Caki2 (cell line): ENCODE measurements around the gene LEMD2. TPM values are rescaled to one million over a fixed set of nuclear protein-coding genes. Genes with fewer than 3 reads are reported as not detected.

Experiments used
- DNase-seq: peaks from one replicate; pipeline ENCODE4 v3.0.0-alpha.2; 2015; ENCODE audit warnings: low read depth
- in situ Hi-C: cut with HindIII; loops from 2 replicates; pipeline ENCODE4 v1.10.0; 2016; ENCODE audit warnings: low sequenced_read_pairs, low pct_unique_long_range_greater_than_20kb, mixed read lengths
- total RNA-seq: library from RNA; depleted of rRNA; stranded (reverse); fragments of >200 nt; shearing (Covaris generic); gene quantifications from 2 replicates; pipeline ENCODE4 v1.2.3, GENCODE V29; 2014; ENCODE audit warnings: low replicate concordance

LEMD2 gene
- total RNA-seq, 1 experiment from 2014 or later = 167 TPM

- DNase-seq = no peak
- in situ Hi-C loops = no loop called here
These were observed 38.5 kb downstream of the LEMD2 start for GRCh38 chr6:33750244-33750991.

DNA sequence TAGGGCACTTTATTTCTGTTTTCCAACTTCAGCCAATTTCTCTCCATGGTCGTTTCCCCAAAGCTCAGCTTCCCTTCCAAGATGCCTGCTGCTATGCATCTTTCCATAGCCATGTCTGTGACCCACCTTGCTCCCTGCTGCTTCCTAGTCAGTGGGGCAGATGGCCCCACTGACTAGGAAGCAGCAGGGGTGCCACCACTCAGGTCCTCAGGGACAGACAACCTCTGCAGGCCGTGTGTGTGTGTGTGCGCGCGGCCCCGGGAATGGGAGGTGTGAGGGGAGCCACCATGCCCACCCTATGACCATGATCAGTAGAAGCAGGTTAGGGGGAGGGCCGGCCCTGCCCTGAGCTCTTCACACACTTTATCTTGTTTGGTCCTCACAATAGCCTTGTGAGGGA is 39.5 kb downstream of the LEMD2 start:
- in situ Hi-C loops = no loop called here
- no peak for DNase-seq

DNA sequence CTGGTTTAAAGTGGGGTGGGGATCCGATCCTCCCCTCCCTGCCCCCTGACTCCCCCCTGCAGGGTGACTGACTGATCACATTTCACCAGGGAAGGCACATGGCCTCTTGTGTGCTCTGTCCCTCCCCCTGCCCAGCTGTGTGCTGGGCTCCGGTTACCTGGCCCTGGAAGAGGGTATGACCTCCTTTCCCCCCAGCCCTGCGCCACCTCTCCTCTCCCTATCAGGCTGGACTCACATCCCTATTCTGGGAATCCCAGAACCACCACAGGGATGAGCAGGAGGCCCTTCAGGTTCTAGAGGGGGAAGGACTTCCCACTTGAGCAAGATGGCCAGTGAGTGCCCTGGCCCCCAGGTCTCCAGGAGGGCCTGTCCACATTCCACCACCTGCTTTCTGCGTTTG is 40.1 kb downstream of the LEMD2 start:
- DNase-seq = no peak
- in situ Hi-C loops = no loop called here

- in situ Hi-C loops = no loop called here
- no peak for DNase-seq
These were observed 41.1 kb downstream of the LEMD2 start for GRCh38 chr6:33747823-33748222.

DNA sequence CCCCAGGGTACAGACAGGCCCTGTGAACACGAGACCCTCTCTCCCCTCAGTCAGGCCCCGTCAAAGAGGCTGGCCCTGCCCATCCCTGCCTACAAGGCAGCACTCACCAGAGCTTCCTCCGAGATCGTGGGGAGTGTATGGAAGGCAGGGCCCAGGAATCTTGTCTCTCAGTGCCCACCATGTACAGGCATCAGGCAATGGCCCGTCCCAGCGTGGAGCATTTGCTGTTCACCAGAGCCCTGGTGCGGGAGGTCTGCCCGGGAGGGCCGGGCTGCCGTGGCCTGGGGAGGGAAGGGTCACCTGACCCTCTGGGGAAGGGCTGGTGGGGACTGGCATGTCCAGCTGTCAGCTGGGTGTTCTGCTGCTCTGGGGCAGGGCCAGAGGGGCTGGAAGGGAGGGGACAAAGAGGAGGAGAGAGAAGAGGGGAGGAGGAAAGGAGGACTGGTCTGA is 42.3 kb downstream of the LEMD2 start, which contains the start of gene IP6K3:
IP6K3 (minus strand) TSS at position 255 of the 450 bp plus-strand sequence. CDS start 11,429 bp downstream, outside the sequence.
- DNase-seq = no peak
- in situ Hi-C loops = no loop called here

DNA sequence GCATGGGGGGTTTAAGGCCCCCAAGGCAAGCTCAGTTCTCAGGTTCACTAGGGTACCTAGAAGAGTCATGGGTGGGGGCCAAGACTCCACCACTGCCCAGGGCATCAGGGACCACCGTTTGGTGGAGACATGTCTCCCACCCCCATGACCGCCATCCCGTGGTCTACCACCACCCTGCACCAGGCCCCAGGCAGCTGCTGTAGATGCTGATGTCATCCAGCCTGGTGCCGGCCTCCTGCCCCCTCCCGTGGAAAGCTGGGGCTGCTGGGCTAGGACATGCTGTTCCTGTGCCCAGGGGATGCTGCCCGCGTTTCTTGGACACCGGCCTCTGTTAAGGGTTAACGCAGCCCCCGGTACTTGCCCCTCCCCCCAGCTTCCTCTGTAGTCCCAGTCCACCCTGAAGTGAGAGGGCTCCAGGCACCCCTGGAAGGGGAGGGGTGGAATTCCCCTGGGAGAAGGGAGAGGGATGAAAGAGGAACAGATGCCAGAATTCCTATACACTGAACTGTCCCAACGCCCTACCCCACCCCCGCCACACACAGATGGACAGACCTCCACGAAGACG is 42.8 kb downstream of the LEMD2 start:
- DNase-seq = no peak
- in situ Hi-C loops = no loop called here

GRCh38 chr6:33745548-33745947 is 43.4 kb downstream of the LEMD2 start:
- in situ Hi-C loops = no loop called here
- DNase-seq = no peak

DNA sequence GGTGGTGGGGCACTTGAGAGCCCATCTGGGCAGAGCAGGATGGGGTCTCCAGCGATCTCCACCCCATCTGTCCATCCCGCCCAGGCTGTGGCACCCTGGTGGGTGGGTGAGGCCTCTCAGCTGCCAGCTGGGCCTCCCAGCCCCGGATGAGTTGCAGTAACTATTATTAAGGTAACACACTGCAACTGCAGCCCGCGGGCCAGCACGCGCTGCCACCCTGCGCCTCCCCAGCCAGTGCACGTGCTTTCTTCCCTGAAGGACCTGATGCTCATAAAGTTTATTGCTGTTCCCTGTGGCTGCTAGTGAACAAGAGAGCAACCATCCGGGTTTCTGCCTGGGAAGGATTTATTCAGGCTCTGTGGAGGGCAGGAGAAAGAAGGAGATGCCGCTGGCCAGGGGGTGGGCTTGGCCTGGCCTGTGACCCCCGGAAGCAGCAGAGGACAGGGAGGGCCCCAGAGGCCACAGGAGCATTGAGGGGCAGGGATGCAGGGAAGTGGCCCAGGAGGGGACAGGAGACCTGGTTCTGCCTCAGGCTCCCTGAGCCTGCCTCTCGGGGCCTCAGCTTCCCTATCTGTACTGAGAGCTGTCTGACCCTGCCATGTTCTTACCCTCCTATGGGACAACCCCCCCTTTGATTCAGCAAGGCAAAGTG is 43.9 kb downstream of the LEMD2 start:
- DNase-seq = no peak
- in situ Hi-C loops = no loop called here

GRCh38 chr6:33744001-33744848 is 44.7 kb downstream of the LEMD2 start:
- in situ Hi-C loops = no loop called here
- peak; percentile 65 for DNase-seq

DNA sequence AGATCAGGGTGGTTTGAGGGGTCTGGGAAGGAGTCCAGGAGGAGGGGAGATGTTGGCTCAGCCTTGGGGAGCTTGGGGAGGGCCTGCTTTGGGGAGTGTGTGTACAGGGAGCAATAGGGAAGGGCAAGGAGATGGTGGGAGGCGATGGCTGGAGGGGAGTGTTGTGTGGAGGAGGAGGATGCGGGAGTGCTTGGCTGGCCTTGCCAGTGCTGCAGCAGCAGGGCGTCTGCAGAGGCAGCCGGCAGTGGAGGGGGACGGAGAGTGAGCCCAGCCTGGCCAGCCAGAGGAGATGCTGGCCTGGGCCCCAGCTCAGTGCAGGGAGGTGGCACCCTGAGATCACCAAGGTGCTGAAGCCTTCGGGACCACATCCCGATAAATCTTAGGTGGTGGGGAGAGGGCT is 46.1 kb downstream of the LEMD2 start:
- in situ Hi-C loops = no loop called here
- DNase-seq = no peak

DNA sequence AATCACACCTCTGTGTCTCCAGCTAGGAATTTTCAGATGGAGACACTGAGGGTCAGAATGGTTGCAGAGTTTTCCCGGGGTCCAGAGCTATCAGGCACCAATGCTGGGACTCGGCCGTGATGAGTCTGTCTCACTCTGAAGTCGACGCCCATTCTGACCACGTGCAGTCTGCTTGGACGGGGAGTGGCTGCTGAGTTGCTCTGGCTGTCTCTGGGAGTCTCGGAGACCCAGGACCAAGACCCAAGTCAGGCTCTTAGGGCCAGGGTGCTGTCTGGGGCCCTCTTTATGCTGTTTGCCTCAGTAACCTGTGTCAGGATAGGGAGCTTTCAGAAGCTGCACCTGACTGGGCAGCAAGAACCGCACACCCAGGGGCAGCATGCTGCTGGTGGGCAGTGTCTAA is 46.8 kb downstream of the LEMD2 start:
- in situ Hi-C loops = no loop called here

GRCh38 chr6:33740794-33741193 is 48.1 kb downstream of the LEMD2 start:
- DNase-seq = no peak
- in situ Hi-C loops = no loop called here

More for the DNA sequence above, 46.8 kb downstream of the LEMD2 start:
- no peak for DNase-seq

DNA sequence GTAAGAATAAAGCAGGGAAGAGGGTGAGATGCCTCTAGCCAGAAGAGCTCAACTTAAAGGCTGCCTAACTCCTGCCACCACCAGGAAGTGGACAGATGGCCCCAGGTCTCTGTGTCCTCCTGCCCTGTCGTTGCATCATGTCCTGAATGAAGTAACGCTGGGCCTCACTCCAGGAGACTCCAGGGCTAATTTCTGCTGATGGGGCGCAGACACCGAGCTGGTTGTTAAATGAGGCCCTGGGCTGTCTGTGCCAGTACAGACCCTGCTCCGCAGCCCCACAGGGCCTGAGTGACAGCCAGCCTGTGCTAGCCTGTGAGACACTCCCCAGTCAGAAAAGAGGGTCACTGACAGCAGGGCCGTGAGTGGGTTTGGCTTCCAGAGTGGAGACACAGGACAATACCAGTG is 48.7 kb downstream of the LEMD2 start:
- DNase-seq = no peak
- in situ Hi-C loops = no loop called here

- DNase-seq = no peak
- in situ Hi-C loops = no loop called here
These were observed 49.4 kb downstream of the LEMD2 start for GRCh38 chr6:33739571-33739970.

GRCh38 chr6:33738879-33739278 is 50.1 kb downstream of the LEMD2 start:
- in situ Hi-C loops = no loop called here
- DNase-seq = no peak

- in situ Hi-C loops = no loop called here
These were observed 50.8 kb downstream of the LEMD2 start for GRCh38 chr6:33738153-33738552.

GRCh38 chr6:33737267-33738026 is 51.5 kb downstream of the LEMD2 start:
- in situ Hi-C loops = no loop called here
- no peak for DNase-seq

More at GRCh38 chr6:33738153-33738552, 50.8 kb downstream of the LEMD2 start:
- DNase-seq = no peak

- DNase-seq = no peak
- in situ Hi-C loops = no loop called here
These were observed 53.7 kb downstream of the LEMD2 start for GRCh38 chr6:33735216-33735615.
